Esophagus squamous epithelium (tissue), 5 donors: ENCODE measurements around the gene TOP2B. TPM values are rescaled to one million over a fixed set of nuclear protein-coding genes. Genes with fewer than 3 reads are reported as not detected.
A peak's percentile ranks its signal among the peaks of the same experiment; 100 is the strongest.

Experiments used
- DNase-seq: peaks from one replicate; lab custom pipeline; 2025; lab: John Stamatoyannopoulos, UW
- H3K27ac ChIP-seq, 4 donors: fragments of 200-600 bp; sonication (generic); one replicate each; pipeline ENCODE4 v1.5.1; 2016 to 2019; ENCODE audit warnings: mild to moderate bottlenecking in 1 of 4
- H3K27me3 ChIP-seq, 4 donors: fragments of 200-600 bp; sonication (generic); 1 replicate in 3 of 4; 2 replicates in 1 of 4; pipeline versions ENCODE4 v1.5.1 to v1.6.0; 2017 to 2021; ENCODE audit warnings: antibody characterized with exemption in 1 of 4
- H3K36me3 ChIP-seq, 3 donors: fragments of 200-600 bp; sonication (generic); one replicate each; pipeline ENCODE4 v1.5.1; 2016 to 2019
- H3K4me1 ChIP-seq, 3 donors: fragments of 200-600 bp; sonication (generic); one replicate each; pipeline ENCODE4 v1.5.1; 2017 to 2019
- H3K4me3 ChIP-seq, 4 donors: fragments of 200-600 bp; sonication (generic); 1 replicate in 3 of 4; 2 replicates in 1 of 4; pipeline ENCODE4 v1.5.1; 2016 to 2019; ENCODE audit warnings: mild to moderate bottlenecking in 2 of 4, moderate library complexity in 1 of 4
- H3K9me3 ChIP-seq, 3 donors: fragments of 200-600 bp; sonication (generic); one replicate each; pipeline ENCODE4 v1.5.1; 2016 to 2019
- POLR2A ChIP-seq, 4 donors: fragments of 450-650 bp; IDR thresholded peaks; one replicate each; pipeline ENCODE4 v1.6.1; 2017; ENCODE audit warnings: antibody characterized with exemption in 4 of 4, mild to moderate bottlenecking in 4 of 4, moderate library complexity in 3 of 4
- WGBS, 2 donors: methylation state at CpG; one replicate each; pipeline ENCODE4 v1.1.5; 2018; 5-methylcytosine and 5-hydroxymethylcytosine counted together
- intact Hi-C: fragments of 100-400 bp; cut with DNase I; formaldehyde crosslinking; loops from one replicate; pipeline ENCODE4 v1.15.0; 2022
- small RNA-seq, 4 donors: library from RNA; depleted of rRNA; stranded (forward); fragments of <200 nt; gene quantifications; one replicate each; pipeline ENCODE3, GENCODE V24; 2016
- total RNA-seq, 4 donors: library from RNA; depleted of rRNA; stranded (reverse); fragments of >200 nt; gene quantifications; one replicate each; pipeline ENCODE4 v1.1.0, GENCODE V29; 2016
- TF ChIP-seq, protein P1 (sequence below), 6 experiments: fragments of 450-650 bp in 4 of 6; fragments of 200-600 bp in 2 of 6; sonication (generic) in 2 of 6; IDR thresholded peaks; one replicate each; pipeline ENCODE4 v1.5.1; 2016 to 2019; ENCODE audit warnings: antibody characterized with exemption in 6 of 6, mild to moderate bottlenecking in 4 of 6, moderate library complexity in 4 of 6
- donor health status: DM: yes; HTN: yes; CAD: no.

TOP2B gene
- total RNA-seq, 4 donors from 2014 or later: 47.6 to 89.8 (median 67.4) TPM

DNA sequence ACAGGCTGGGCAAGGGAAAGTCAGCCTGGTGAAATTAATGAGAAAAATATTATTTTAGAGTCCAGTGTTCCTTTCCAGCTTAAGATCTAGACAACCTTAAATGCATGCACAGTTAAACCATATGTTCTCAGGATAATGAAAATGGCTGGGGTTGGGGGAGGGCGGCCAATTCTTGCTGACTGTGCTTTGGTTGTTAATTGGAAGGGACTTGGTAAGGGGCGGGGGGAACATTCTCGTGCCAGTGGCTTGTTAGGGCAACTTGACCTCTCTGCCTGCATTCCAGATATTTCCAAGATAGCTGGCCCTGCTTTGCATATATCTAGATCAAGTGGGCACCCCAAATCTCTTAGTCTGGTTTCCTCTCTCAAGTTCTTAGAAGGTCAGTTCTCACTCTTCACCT lies 112.5 kb downstream of the TOP2B start:
- Histone ChIP-seq H3K27ac (no peak overlapping the region), H3K4me3 (no peak overlapping the region), H3K9me3 (no peaks in the 10 kb centered on the region), H3K4me1 (peaks cover 0 to 27% (median 11%) of the 10 kb centered on the region in 3 donors), H3K36me3 (no peaks in the 10 kb centered on the region), H3K27me3 (no peaks in the 10 kb centered on the region)
- 73 to 93% methylated on average over 3 of the region's 3 CpGs for WGBS, 2 donors
- intact Hi-C loops: no loop called here
- TF ChIP-seq, protein P1, sequence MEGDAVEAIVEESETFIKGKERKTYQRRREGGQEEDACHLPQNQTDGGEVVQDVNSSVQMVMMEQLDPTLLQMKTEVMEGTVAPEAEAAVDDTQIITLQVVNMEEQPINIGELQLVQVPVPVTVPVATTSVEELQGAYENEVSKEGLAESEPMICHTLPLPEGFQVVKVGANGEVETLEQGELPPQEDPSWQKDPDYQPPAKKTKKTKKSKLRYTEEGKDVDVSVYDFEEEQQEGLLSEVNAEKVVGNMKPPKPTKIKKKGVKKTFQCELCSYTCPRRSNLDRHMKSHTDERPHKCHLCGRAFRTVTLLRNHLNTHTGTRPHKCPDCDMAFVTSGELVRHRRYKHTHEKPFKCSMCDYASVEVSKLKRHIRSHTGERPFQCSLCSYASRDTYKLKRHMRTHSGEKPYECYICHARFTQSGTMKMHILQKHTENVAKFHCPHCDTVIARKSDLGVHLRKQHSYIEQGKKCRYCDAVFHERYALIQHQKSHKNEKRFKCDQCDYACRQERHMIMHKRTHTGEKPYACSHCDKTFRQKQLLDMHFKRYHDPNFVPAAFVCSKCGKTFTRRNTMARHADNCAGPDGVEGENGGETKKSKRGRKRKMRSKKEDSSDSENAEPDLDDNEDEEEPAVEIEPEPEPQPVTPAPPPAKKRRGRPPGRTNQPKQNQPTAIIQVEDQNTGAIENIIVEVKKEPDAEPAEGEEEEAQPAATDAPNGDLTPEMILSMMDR (IDR thresholded peaks at IDR 0.05): no peak
- TF ChIP-seq POLR2A (IDR thresholded peaks at IDR 0.05): no peak
- no peak for DNase-seq

DNA sequence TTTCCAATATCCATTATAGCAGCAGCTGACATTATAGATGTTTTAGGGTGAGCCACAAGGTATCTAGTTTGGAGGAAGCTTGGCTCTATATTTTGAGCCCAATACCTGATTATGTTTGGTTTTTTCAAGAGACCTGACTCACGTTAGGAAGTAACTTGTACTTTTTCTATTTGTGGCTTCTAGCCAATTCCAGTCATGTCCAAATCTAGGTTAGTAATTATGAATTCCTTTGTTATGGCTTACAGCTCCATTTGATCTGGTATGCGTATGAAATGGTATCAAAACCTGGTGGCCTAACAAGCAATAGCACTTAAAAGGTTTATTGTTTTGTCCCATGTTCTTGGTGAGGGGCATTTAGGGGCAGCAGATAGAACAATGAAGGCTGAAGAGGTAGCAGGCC lies 115.9 kb downstream of the TOP2B start:
- WGBS, 2 donors: 35 to 49% methylated on average over 2 of the region's 2 CpGs
- intact Hi-C loops: no loop called here
- Histone ChIP-seq H3K4me3 (no peak overlapping the region), H3K27me3 (no peaks in the 10 kb centered on the region), H3K36me3 (no peaks in the 10 kb centered on the region), H3K27ac (no peak overlapping the region), H3K4me1 (peaks cover 0 to 15% (median 0%) of the 10 kb centered on the region in 3 donors), H3K9me3 (no peaks in the 10 kb centered on the region)
- no peak for DNase-seq
- TF ChIP-seq POLR2A (IDR thresholded peaks at IDR 0.05): no peak
- TF ChIP-seq, protein P1 (IDR thresholded peaks at IDR 0.05): peak in 1 of 6 experiments; percentile 26

DNA sequence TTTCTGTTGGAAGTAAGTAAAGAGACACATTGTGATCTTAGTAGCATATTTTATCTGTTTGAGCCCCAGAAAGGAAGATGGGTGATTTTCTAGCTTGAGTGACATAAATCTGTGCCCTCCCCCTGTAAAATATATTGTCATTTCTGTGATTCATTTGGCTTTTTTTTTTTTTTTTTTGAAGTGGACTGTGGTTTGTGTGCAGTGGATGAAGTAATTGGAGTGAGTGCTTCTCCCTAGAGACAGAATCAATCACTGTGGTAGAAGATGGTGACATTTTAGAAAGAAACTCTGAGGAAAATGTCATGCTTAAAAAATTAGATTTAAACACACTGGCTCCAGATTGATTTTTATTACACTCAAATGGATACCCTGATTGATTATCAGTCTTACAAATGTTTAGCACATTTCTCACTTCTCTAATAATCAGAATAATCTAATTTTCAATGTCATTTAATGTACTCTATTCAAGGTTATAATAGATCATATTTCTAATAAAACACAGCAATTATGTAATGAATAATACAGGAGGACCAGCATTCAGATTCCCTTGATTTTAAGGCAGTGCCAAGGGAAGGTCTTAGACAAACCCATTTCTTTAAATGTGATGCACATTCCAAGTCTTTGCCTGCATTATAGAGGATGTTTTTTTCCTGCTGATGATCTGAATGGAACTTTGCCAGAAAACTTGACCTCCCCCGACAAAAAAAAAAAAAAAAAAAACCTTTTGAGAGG lies 116.6 kb downstream of the TOP2B start:
- intact Hi-C loops: no loop called here
- 20 to 25% methylated on average over 1 of the region's 1 CpG for WGBS, 2 donors
- Histone ChIP-seq H3K4me1 (peaks cover 0 to 15% (median 0%) of the 10 kb centered on the region in 3 donors), H3K4me3 (no peak overlapping the region), H3K9me3 (no peaks in the 10 kb centered on the region), H3K27ac (no peak overlapping the region), H3K27me3 (no peaks in the 10 kb centered on the region), H3K36me3 (no peaks in the 10 kb centered on the region)
- no peak for DNase-seq
- TF ChIP-seq, protein P1 (IDR thresholded peaks at IDR 0.05): no peak

Small RNA genes within 50 kb of the gene (small RNA-seq; reads per million reads assigned to genes)
- gene CRIP1P2 (0 to 0.07 (median 0) reads per million in 4 donors), gene RF01161 (0 to 0.15 (median 0) reads per million in 4 donors), gene RF02271 (0 reads per million in 4 donors)

Other genes with a start within 250 kb of the TOP2B start
- gene RARB, start 236.6 kb downstream of the TOP2B start, total RNA-seq: 1 to 10 TPM; 1.9 to 9.0 (median 3.5) TPM
- gene NGLY1, start 118.5 kb upstream of the TOP2B start, total RNA-seq: 10 to 100 TPM; 21.3 to 33.8 (median 30.1) TPM
- 10 to 100 TPM in 1 of 4 donors, 1 to 10 TPM in 3; 7.7 to 17.0 (median 8.9) TPM for gene OXSM, start 125.2 kb upstream of the TOP2B start, total RNA-seq